H9 (cell line): ENCODE results near the gene HLA-G. TPM values are rescaled to one million over a fixed set of nuclear protein-coding genes. Genes with fewer than 3 reads are reported as not detected.

Experiments used
- DNase-seq: peaks from one replicate; pipeline ENCODE4 v3.0.0-alpha.2; 2017
- H2AFZ ChIP-seq: one replicate; pipeline ENCODE4 v1.6.1; 2013; ENCODE audit warnings: mild to moderate bottlenecking, low read length, control low read depth, moderate library complexity
- H2AK5ac ChIP-seq: 2 replicates; pipeline ENCODE4 v1.6.1; 2013; ENCODE audit warnings: low read length, control low read depth, mixed read lengths; ENCODE audit not compliant: insufficient read length
- H2BK120ac ChIP-seq: one replicate; pipeline ENCODE4 v1.6.1; 2013; ENCODE audit warnings: low read depth, mild to moderate bottlenecking, low read length, control low read depth, inconsistent platforms; ENCODE audit not compliant: poor library complexity, severe bottlenecking
- H2BK12ac ChIP-seq: 2 replicates; pipeline ENCODE4 v1.6.1; 2013; ENCODE audit warnings: low read length, control low read depth, mixed read lengths, low read depth; ENCODE audit not compliant: insufficient read length
- H2BK15ac ChIP-seq: 2 replicates; pipeline ENCODE4 v1.6.1; 2013; ENCODE audit warnings: low read depth, low read length, control low read depth
- H2BK20ac ChIP-seq: one replicate; pipeline ENCODE4 v1.6.1; 2013; ENCODE audit warnings: low read depth, mild to moderate bottlenecking, low read length, control low read depth, inconsistent platforms; ENCODE audit not compliant: poor library complexity, severe bottlenecking
- H2BK5ac ChIP-seq: 2 replicates; pipeline ENCODE4 v1.6.1; 2013; ENCODE audit warnings: low read length, control low read depth, mixed read lengths; ENCODE audit not compliant: insufficient read length
- H3K14ac ChIP-seq: 2 replicates; pipeline ENCODE4 v1.6.1; 2013; ENCODE audit warnings: low read length, control low read depth; ENCODE audit not compliant: insufficient read depth
- H3K18ac ChIP-seq: 2 replicates; pipeline ENCODE4 v1.6.1; 2013; ENCODE audit warnings: low read depth, mild to moderate bottlenecking, mixed read lengths, low read length, control low read depth; ENCODE audit not compliant: insufficient read length
- H3K23ac ChIP-seq: 2 replicates; pipeline ENCODE4 v1.6.1; 2013; ENCODE audit warnings: low read length, control low read depth, mixed read lengths, low read depth; ENCODE audit not compliant: insufficient read length
- H3K23me2 ChIP-seq: 2 replicates; pipeline ENCODE4 v1.6.1; 2013; ENCODE audit warnings: low read depth, mild to moderate bottlenecking, mixed read lengths, low read length, control low read depth; ENCODE audit not compliant: insufficient read length, poor library complexity, severe bottlenecking
- H3K27ac ChIP-seq: 2 replicates; pipeline ENCODE4 v1.5.1; 2013; ENCODE audit warnings: low read length, control low read depth, mixed read lengths, low read depth; ENCODE audit not compliant: insufficient read length
- H3K27me3 ChIP-seq: 2 replicates; pipeline ENCODE4 v1.6.1; 2013; ENCODE audit warnings: low read length, control low read depth, inconsistent platforms; ENCODE audit not compliant: insufficient read depth
- H3K4ac ChIP-seq: 2 replicates; pipeline ENCODE4 v1.6.1; 2013; ENCODE audit warnings: low read depth, mild to moderate bottlenecking, control low read depth, inconsistent platforms, low read length, moderate library complexity
- H3K4me1 ChIP-seq: 2 replicates; pipeline ENCODE4 v1.6.1; 2013; ENCODE audit warnings: low read length, control low read depth, inconsistent platforms; ENCODE audit not compliant: insufficient read depth
- H3K4me2 ChIP-seq: 2 replicates; pipeline ENCODE4 v1.6.1; 2013; ENCODE audit warnings: low read length, control low read depth, mixed read lengths; ENCODE audit not compliant: insufficient read length, insufficient read depth
- H3K56ac ChIP-seq: 2 replicates; pipeline ENCODE4 v1.6.1; 2013; ENCODE audit warnings: low read depth, mild to moderate bottlenecking, mixed read lengths, low read length, control low read depth; ENCODE audit not compliant: insufficient read length
- H3K79me1 ChIP-seq: 2 replicates; pipeline ENCODE4 v1.6.1; 2013; ENCODE audit warnings: low read depth, mild to moderate bottlenecking, moderate library complexity, low read length, control low read depth, inconsistent platforms; ENCODE audit not compliant: insufficient read depth, poor library complexity, severe bottlenecking
- H3K79me2 ChIP-seq: 2 replicates; pipeline ENCODE4 v1.6.1; 2013; ENCODE audit warnings: low read length, control low read depth, inconsistent platforms; ENCODE audit not compliant: insufficient read depth
- H3K9ac ChIP-seq: 2 replicates; pipeline ENCODE4 v1.6.1; 2013; ENCODE audit warnings: low read length, control low read depth, mixed read lengths; ENCODE audit not compliant: insufficient read length; ENCODE audit errors: extremely low read depth
- H3K9me3 ChIP-seq: one replicate; pipeline ENCODE4 v1.6.1; 2013; ENCODE audit warnings: low read depth, low read length, inconsistent platforms; ENCODE audit not compliant: control insufficient read depth
- H3T11ph ChIP-seq: one replicate; pipeline ENCODE4 v1.6.1; 2013; ENCODE audit warnings: mild to moderate bottlenecking, low read length, control low read depth, inconsistent platforms
- H4K20me1 ChIP-seq: one replicate; pipeline ENCODE4 v1.6.1; 2013; ENCODE audit not compliant: control insufficient read depth, insufficient read length, insufficient read depth
- H4K5ac ChIP-seq: 2 replicates; pipeline ENCODE4 v1.6.1; 2013; ENCODE audit warnings: low read depth, mild to moderate bottlenecking, mixed read lengths, low read length, control low read depth; ENCODE audit not compliant: insufficient read length
- H4K8ac ChIP-seq: replicated peaks from 2 replicates; pipeline ENCODE4 v1.6.1; 2013; ENCODE audit warnings: low read length, control low read depth, mixed read lengths, low read depth; ENCODE audit not compliant: insufficient read length
- H4K91ac ChIP-seq: 2 replicates; pipeline ENCODE4 v1.6.1; 2013; ENCODE audit warnings: low read depth, mild to moderate bottlenecking, moderate library complexity, mixed read lengths, low read length, control low read depth; ENCODE audit not compliant: insufficient read length
- H3K27ac Mint-ChIP-seq, 3 experiments: 2 replicates in 2 of 3; 3 replicates in 1 of 3; pipeline ENCODE4 v1.8.0; 2020 to 2021; ENCODE audit warnings: mixed read lengths in 3 of 3, mild to moderate bottlenecking in 1 of 3, moderate library complexity in 1 of 3
- H3K27me3 Mint-ChIP-seq: 2 replicates; pipeline ENCODE4 v1.8.0; 2021; ENCODE audit warnings: low read depth, mild to moderate bottlenecking, moderate library complexity, mixed read lengths
- H3K36me3 Mint-ChIP-seq, 3 experiments: 2 replicates in 2 of 3; 3 replicates in 1 of 3; pipeline ENCODE4 v1.8.0; 2020 to 2021; ENCODE audit warnings: low read depth in 3 of 3, mixed read lengths in 3 of 3; ENCODE audit not compliant: insufficient read depth in 1 of 3
- H3K4me1 Mint-ChIP-seq, 2 experiments: 2 replicates each; pipeline ENCODE4 v1.8.0; 2020; ENCODE audit warnings: mixed read lengths in 2 of 2
- H3K4me3 Mint-ChIP-seq, 2 experiments: 2 replicates in 1 of 2; 3 replicates in 1 of 2; pipeline ENCODE4 v1.8.0; 2020 to 2021; ENCODE audit warnings: mild to moderate bottlenecking in 2 of 2, mixed read lengths in 2 of 2, moderate library complexity in 1 of 2
- H3K9me3 Mint-ChIP-seq, 2 experiments: 2 replicates in 1 of 2; 3 replicates in 1 of 2; pipeline ENCODE4 v1.8.0; 2020; ENCODE audit warnings: mild to moderate bottlenecking in 2 of 2, mixed read lengths in 2 of 2, moderate library complexity in 1 of 2
- total RNA-seq: library from RNA; stranded (reverse); gene quantifications from 2 replicates; pipeline ENCODE4 v1.2.1, GENCODE V29; 2021
- TF ChIP-seq, protein P1 (sequence below): fragments of 200-600 bp; sonication (generic); conservative IDR thresholded peaks from 3 replicates; pipeline ENCODE4 v1.8.0; 2021; ENCODE audit warnings: antibody characterized with exemption, mild to moderate bottlenecking

Gene HLA-G
- total RNA-seq, 1 experiment from 2014 or later: 2.7 TPM

DNA sequence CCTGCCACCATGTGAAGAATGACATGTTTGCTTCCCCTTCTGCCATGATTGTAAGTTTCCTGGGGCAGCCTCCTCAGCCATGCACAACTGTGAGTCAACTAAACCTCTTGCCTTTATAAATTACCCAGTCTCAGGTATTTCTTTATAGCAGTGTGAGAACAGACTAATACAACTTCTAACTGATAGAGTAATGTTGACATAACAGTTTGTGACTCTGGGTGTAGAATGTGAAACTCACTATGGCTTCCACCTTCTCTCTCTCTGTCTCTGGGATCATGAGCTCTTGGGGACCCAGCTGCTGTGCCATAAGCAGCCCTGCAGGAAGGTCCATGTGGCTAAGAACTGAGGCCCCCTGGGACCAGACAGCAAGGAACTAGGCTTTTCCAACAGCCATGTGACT is 3.5 kb upstream of the HLA-G start:
- Mint-ChIP-seq H3K27me3 (peaks cover 56% of the 10 kb centered on the region), H3K4me3 (no peak overlapping the region), H3K27ac (no peak overlapping the region), H3K4me1 (peaks cover 6 to 13% of the 10 kb centered on the region in 2 experiments), H3K36me3 (peaks cover 0 to 2% (median 0%) of the 10 kb centered on the region in 3 experiments; a peak in 1 of 7 replicates), H3K9me3 (no peaks in the 10 kb centered on the region; a peak in 1 of 5 replicates)
- no peak overlapping the region for H2BK15ac ChIP-seq
- TF ChIP-seq, protein P1, sequence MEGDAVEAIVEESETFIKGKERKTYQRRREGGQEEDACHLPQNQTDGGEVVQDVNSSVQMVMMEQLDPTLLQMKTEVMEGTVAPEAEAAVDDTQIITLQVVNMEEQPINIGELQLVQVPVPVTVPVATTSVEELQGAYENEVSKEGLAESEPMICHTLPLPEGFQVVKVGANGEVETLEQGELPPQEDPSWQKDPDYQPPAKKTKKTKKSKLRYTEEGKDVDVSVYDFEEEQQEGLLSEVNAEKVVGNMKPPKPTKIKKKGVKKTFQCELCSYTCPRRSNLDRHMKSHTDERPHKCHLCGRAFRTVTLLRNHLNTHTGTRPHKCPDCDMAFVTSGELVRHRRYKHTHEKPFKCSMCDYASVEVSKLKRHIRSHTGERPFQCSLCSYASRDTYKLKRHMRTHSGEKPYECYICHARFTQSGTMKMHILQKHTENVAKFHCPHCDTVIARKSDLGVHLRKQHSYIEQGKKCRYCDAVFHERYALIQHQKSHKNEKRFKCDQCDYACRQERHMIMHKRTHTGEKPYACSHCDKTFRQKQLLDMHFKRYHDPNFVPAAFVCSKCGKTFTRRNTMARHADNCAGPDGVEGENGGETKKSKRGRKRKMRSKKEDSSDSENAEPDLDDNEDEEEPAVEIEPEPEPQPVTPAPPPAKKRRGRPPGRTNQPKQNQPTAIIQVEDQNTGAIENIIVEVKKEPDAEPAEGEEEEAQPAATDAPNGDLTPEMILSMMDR: no peak
- DNase-seq: no peak
- H4K8ac ChIP-seq: no peak overlapping the region
- no peak overlapping the region for H2BK120ac ChIP-seq
- H3K23me2 ChIP-seq: peaks cover 11% of the 10 kb centered on the region
- no peak overlapping the region for H3K23ac ChIP-seq
- H2AK5ac ChIP-seq: no peak overlapping the region
- no peak overlapping the region for H4K5ac ChIP-seq
- H3K27ac ChIP-seq: no peak overlapping the region
- no peak overlapping the region for H3K18ac ChIP-seq
- no peak overlapping the region for H2BK5ac ChIP-seq
- no peaks in the 10 kb centered on the region for H3K9me3 ChIP-seq
- H3K4me2 ChIP-seq: no peak overlapping the region
- H3K79me1 ChIP-seq: no peaks in the 10 kb centered on the region
- no peaks in the 10 kb centered on the region for H4K20me1 ChIP-seq
- no peaks in the 10 kb centered on the region for H3K79me2 ChIP-seq
- no peak overlapping the region for H3K14ac ChIP-seq
- H3T11ph ChIP-seq: no peak overlapping the region
- no peak overlapping the region for H2BK20ac ChIP-seq
- H2BK12ac ChIP-seq: no peak overlapping the region
- H3K9ac ChIP-seq: no peak overlapping the region
- H3K4me1 ChIP-seq: no peaks in the 10 kb centered on the region
- H3K56ac ChIP-seq: no peak overlapping the region
- H2AFZ ChIP-seq: no peak overlapping the region
- no peak overlapping the region for H4K91ac ChIP-seq
- no peak overlapping the region for H3K4ac ChIP-seq
- H3K27me3 ChIP-seq: peaks cover 12% of the 10 kb centered on the region; the same call in 1 of the 2 replicates
